KOPT-K1 (cell line): Measurements from ENCODE around the gene C1QTNF1.

ENCODE experiments used
- H3K27ac ChIP-seq: fragments of 200-600 bp; sonication (generic); 2 replicates; pipeline ENCODE4 v1.5.1; 2016; ENCODE audit warnings: antibody characterized with exemption, mild to moderate bottlenecking, low read depth, low read length; ENCODE audit not compliant: poor library complexity, severe bottlenecking
- H3K36me3 ChIP-seq: fragments of 200-600 bp; sonication (generic); 2 replicates; pipeline ENCODE4 v1.5.1; 2017; ENCODE audit warnings: antibody characterized with exemption, mild to moderate bottlenecking, low read length, moderate library complexity; ENCODE audit not compliant: insufficient read depth
- H3K9me3 ChIP-seq: fragments of 200-600 bp; sonication (generic); 2 replicates; pipeline ENCODE4 v1.5.1; 2017; ENCODE audit warnings: antibody characterized with exemption, low read length, mild to moderate bottlenecking; ENCODE audit not compliant: insufficient read depth, poor library complexity, severe bottlenecking

C1QTNF1 gene

DNA sequence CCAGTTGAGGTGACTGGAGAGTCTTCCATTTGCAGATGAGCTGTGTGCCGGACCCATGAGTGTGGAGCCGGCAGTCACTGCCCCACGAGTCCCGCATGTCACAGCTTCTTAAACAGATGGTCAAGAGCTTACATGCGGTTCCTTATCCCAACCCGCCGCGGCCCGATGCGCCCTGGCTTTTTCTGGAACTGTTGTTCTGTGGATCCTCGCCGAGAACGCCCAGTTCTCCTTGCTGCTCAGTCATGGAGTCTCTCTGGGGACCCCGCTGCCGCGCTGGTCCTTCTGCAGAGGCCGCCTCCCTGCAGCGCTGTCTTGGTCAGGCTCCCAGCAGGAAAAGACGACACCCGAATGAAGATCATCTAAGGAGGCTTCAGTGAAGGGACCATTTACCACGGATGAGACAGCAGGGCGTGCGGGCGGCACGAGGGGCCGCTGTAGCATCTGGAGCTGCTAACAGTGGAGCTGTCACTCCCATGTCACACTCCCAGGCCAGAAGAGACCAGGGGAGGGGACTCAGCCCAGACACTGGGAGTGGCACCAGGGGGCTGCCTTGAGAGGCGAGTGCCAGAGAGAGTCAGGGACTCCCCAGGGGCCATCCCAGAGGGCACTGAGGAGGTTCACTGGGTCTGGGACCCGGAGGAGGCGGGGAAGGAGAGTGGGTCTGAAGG lies 33.5 kb upstream of the C1QTNF1 start:
- Histone ChIP-seq H3K36me3 (peaks cover 62% of the 10 kb centered on the region), H3K27ac (no peak overlapping the region), H3K9me3 (no peaks in the 10 kb centered on the region)

DNA sequence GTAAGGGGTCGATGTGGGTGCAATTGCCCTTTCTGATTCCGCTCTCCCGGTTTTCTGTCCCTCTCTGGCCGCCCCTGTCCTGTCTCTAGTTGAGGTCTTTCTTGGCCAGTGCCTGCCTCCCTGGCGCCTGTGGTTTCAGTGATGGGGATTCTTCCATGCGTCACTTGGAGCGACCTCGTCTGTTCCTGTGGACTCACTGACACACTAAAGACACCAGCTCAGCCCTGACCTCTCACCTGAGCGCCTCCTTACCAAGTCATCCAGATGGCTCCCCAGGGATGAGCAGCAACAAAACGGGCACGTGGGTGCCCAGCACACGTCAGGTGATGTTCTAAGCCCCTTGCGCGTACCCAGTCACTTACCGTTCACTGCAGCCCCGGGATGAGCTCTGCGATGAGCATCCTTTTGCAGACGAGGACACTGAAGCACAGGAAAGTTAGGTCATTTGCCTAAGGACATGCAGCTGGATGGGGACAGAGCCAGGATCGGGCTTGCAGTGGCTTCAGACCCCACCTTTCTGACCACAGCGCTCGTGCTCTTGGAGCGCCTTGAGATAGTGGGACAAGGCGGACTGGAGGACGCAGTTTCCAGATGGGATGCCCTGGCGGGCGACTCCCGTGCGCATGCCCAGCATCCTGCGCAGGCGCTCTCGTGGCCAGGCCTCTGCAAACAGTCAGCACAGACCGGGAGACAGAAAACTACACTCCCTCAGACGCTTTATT lies 32.8 kb upstream of the C1QTNF1 start:
- Histone ChIP-seq H3K36me3 (peaks cover 69% of the 10 kb centered on the region), H3K9me3 (no peaks in the 10 kb centered on the region), H3K27ac (no peak overlapping the region)

DNA sequence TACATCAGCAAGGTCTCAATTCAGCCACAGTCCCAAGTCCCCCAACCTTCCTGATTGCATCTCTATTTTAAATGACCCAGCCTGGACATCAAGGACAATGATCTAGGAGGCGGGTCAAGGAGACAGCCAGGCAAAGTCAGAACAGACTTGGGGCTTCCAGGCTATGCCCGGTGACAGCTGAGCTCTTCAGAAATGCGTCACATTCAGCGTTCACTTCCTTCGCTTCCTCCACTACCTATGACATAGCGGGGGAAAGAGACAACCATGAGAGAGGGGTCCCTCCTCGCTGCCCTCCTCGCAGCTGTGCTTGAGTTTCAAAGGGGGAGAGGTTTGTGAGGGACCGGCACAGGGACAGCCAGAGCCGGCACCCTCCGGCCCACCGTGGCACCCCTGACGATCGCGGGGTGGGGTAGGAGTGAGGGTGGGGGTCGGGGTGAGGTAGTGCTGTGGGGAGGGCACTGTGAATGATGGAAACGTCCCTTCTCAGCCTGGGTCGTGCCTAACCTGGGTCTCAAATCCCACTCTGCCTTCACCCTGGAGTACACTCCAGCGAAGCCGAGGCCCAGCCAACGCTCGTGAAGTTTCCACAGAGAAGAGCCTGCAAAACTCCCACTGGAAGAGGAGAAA lies 31.9 kb upstream of the C1QTNF1 start:
- no peaks in the 10 kb centered on the region for H3K9me3 ChIP-seq
- peaks cover 77% of the 10 kb centered on the region for H3K36me3 ChIP-seq
- H3K27ac ChIP-seq = no peak overlapping the region

DNA sequence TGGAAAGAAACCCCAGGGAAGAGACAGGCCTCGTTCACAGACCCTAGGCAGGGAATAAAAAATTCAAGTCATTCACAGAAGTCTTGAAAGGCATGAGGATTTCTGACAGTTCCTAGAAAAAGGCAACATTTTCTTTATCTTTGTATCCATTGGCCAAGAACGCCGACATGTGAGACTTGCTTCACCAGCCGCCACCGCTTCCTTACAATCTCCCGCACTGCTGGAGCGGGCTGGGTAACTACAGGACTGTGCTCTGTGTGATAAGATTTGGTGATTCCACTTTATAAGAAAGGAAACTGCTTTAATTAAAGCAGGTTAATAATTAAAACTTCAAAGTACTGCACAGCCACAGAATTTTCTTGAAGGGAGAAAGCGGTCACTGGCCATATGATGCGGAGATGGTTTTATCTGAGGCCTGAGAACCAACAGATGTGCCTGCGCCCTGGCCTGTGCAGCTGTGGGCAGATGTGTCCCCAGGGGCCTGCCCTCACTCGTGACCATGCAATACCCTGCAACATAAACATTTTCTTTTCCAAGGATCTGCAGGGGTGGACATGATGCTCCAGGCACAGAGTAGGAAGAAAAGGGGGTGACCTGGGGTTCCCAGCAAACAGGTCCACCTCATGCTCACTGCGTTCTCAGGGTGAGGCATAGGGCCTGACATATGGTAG lies 31.3 kb upstream of the C1QTNF1 start:
- H3K36me3 ChIP-seq = peaks cover 84% of the 10 kb centered on the region
- no peak overlapping the region for H3K27ac ChIP-seq

DNA sequence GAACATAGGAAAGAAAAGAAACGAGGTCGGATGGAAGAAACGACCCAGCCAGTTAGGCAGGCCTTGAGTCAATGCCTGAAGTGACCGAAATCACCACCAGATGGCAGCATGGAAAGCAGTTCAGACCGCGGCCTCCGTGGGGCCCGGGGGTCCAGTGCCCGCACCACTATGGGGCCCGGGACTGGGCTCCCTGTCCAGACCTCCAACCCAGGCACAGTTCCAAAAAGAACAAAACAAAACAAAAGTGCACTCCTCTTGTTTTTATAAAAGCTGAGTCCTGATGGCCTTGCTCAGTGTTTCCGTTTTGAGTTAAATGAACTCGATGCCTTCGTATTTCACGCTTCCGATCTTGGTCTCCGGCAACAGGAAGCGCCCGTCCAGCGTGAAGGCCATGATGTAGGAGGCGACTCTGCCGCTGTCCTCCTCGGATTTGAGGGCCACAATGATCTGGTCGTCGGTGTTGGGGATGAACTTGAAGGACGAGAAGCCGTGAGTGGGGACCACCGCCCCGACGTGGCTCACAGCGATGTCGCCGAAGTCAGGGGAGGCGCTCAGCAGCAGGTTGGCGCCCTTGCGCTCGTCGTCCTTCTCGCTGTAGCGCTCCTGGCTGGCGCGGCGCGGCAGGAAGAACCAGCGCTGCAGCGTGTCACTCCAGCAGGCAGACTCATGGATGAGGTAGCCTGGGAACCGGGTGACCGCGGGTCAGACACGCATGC lies 30.6 kb upstream of the C1QTNF1 start:
- Histone ChIP-seq H3K9me3 (no peaks in the 10 kb centered on the region), H3K27ac (no peak overlapping the region), H3K36me3 (peaks cover 91% of the 10 kb centered on the region)

More for the DNA sequence above, 31.3 kb upstream of the C1QTNF1 start:
- no peaks in the 10 kb centered on the region for H3K9me3 ChIP-seq

DNA sequence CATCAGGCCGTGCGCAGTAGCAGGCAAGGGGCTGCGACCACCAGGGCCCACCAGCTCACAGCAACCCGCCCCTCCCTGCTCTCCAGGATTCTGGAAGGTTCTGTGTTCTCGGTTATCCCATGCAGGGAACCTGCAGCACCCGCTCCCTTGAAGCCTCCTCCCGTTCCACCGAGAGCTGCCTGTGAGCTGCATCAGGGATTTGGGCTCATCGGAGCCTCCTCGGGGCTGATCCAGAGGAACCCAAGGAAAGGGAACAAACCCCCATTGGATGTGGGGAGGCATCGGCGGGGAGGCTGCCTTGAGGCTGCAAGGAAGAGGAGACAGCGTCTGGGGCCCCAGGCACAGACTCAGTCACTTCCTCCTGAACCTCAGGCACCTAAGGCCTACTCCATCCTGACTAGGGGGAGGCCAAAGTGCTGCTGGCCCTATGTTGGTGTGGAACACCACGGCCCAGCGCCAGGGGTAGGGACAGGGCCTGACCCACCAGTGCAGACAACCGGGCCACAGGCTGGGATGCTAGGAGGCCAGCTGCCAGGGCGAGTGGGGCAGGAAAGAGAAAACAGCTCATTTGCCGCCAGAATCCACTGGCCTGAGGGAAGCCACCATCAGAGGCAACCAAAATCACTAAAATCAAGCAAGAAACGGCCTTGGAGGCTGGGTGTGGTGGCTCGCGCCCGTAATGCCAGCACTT lies 29.8 kb upstream of the C1QTNF1 start:
- Histone ChIP-seq H3K36me3 (peaks cover 98% of the 10 kb centered on the region), H3K9me3 (no peaks in the 10 kb centered on the region), H3K27ac (no peak overlapping the region)

DNA sequence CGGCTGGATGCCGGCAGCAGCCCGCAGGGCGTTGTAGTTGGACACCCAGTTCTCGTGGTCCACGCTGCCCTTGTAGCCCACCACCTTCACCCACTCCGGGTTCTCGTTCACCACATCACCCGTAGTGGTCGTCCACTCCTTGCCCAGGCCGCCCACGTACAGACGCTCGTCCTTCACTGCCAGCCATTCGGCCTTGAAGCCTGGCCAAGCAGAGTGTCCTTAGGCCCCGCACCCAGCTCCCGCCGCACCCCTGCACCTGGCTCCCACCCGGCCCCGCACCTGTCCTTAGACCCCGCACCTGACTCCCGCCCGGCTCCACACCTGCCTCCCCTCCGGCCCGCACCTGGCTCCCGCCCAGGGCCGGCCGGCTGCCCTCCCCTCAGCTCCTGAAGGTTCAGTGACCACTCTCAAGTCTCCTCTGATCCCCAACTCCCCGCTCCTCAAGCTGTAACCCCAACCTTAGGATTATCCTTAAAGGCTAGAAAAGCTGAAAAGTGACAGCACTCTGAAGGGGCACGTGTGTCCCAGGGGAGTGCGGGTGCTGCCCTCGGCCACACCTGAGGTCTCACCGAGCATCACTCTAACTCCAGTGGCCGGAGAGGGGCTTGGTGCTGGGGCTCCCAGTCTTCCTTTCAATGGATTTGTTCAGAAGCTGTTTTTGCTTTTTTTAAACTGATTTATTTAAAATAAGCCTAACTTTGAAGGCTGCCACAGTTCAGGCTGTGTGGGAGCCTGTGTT lies 28.8 kb upstream of the C1QTNF1 start:
- Histone ChIP-seq H3K36me3 (peaks cover 100% of the 10 kb centered on the region), H3K27ac (no peak overlapping the region), H3K9me3 (no peaks in the 10 kb centered on the region)

DNA sequence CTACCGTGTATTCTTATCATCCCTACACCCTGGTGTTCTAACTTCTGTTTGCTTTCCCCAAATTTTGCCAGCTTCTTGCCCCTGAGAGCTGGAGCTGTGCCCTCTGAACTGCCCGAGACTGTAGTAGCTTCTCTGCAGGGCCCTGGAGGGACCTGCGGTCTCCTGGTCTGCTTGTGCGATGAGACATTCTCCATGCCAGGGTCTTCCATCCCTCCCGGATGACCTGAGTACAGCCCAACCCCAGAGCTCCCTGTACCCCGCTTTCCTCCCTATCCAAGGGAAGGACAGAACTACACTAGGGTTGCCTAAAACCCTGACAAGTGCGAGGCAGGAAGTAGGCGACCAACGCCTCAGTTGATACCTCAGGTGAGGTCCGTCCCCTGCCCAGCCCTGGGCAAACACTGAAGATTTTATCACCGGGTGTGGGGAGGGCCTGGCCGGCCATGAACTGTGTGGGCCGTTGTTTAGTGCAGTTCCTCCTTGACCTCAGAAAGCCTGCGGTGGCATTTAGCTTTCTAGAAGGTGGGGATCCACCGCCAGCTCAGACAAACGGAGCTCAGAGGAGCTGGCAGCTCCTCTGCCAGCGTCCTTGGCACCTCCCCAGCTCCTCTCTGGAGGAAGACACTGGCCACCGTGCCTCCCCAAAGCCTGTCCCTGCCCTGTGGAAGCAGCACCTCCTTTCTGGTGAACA lies 28.1 kb upstream of the C1QTNF1 start:
- Histone ChIP-seq H3K9me3 (no peaks in the 10 kb centered on the region), H3K27ac (no peak overlapping the region), H3K36me3 (peaks cover 99% of the 10 kb centered on the region)

DNA sequence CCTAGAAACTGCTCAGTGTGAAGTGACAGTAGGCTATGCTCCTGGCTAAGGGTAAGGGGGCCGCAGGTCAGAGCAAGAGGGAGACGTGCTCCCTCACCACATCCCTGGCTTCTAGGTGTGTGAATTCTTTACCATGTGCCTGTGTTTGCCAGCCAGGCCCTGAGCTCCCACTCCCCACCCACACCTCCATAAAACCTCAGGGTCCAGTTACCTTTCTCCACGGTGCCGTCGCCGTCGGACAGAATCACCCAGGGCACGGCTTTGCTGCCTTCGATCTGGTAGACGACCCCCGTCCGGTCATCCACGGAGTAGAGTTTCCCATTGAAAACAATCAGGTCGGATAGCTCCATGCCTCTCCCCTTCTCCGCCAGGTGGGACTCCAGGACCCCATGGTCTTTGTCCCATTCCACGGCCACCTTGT lies 27.2 kb upstream of the C1QTNF1 start:
- Histone ChIP-seq H3K36me3 (peaks cover 92% of the 10 kb centered on the region), H3K27ac (no peak overlapping the region), H3K9me3 (no peaks in the 10 kb centered on the region)

DNA sequence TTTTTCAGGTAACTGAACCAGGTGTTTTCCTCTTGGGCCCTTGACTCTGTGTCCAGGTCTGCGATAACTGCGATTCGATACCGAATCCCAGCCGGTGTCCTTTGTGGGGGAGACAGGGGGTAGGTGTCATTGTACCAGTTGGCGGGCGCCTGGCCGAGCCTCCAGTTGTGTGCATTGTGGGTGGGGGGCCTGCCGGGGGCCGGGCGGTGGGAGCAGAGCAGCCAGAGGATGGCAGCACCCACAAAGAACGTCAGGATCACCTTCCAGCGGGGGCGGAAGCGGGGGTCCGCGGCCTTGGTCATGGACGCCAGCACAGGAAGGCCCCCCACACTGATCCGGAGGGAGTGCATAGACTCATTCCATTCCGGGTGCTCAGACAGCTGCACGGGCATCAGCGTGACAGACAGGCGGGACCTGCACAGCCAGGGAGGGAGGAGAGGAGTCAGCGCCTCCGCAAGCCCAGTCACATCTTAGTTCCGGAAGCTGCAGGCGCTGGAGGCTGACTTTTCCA lies 26.7 kb upstream of the C1QTNF1 start:
- Histone ChIP-seq H3K36me3 (peaks cover 92% of the 10 kb centered on the region), H3K27ac (no peak overlapping the region)

DNA sequence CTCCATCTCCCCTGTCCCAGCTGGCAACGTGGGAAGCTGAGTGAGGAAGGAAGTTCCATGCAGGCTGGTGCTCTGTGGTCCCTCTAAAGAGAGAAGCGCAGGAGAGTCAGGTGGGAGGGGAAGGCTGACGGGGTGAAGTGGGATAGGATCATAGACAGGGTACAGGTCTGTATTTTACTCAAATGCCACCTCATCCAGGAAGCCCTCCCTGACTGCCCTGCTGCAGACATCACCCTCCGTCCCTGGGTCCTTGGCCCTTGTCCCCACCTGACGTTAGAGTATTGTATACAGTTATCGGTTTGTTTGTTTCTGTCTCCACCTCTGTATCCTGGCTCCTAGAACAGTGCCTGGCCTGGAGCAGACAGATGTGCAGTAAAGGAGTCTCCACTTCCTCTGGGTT lies 26.1 kb upstream of the C1QTNF1 start:
- H3K27ac ChIP-seq = no peak overlapping the region

More for the DNA sequence above, 26.7 kb upstream of the C1QTNF1 start:
- no peaks in the 10 kb centered on the region for H3K9me3 ChIP-seq

DNA sequence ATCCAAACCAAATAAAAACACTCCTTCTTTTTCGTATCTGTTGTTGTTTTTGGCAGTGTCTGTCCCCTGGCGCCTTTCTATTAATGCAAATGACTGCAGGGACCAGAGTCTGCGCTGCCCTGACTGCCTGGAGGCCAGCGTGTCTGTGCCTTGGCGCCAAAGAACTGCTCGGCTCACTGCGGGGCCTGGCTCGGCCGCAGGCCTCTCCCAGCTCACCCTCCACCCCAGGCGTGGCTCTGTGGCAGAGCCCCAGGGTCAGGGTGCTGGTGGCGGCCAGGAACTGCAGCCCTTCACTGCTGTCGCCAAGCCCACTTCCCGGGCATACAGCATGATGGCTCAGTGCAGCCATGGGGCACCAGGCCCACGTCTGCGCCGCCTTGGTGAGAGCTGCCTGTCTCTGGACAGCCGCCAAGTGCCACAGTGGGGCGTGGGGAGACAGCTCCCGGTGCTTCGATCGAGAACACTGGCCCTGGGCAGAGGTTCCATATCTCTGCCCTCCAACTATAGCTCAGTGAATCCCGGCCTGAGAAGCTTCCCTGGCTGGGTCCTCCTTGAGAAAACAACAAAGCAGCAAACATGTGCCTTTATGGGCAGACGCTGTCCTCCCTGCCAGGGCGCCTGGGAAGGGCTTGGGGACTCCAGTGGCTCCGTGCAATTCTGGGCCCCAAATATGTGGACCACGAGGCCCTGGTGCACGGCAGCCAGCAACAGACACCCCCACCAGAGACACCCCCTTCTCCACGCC lies 25.5 kb upstream of the C1QTNF1 start:
- Histone ChIP-seq H3K27ac (no peak overlapping the region), H3K36me3 (peaks cover 92% of the 10 kb centered on the region), H3K9me3 (no peaks in the 10 kb centered on the region)

More for the DNA sequence above, 26.1 kb upstream of the C1QTNF1 start:
- H3K9me3 ChIP-seq = no peaks in the 10 kb centered on the region
- H3K36me3 ChIP-seq = peaks cover 92% of the 10 kb centered on the region
